Kidney capillary endothelial cell (primary cell): ENCODE measurements around the gene SLC33A1.
A peak's percentile ranks its signal among the peaks of the same experiment; 100 is the strongest.
"Not testable (repeated sequence)": the region's sequence is repeated elsewhere in the genome, so short reads cannot be mapped to it uniquely, and the experiment has no call there.

Experiments used
- DNase-seq: peaks from one replicate; pipeline ENCODE4 v3.0.0-alpha.2; 2018; ENCODE audit warnings: low spot score

Gene SLC33A1

DNA sequence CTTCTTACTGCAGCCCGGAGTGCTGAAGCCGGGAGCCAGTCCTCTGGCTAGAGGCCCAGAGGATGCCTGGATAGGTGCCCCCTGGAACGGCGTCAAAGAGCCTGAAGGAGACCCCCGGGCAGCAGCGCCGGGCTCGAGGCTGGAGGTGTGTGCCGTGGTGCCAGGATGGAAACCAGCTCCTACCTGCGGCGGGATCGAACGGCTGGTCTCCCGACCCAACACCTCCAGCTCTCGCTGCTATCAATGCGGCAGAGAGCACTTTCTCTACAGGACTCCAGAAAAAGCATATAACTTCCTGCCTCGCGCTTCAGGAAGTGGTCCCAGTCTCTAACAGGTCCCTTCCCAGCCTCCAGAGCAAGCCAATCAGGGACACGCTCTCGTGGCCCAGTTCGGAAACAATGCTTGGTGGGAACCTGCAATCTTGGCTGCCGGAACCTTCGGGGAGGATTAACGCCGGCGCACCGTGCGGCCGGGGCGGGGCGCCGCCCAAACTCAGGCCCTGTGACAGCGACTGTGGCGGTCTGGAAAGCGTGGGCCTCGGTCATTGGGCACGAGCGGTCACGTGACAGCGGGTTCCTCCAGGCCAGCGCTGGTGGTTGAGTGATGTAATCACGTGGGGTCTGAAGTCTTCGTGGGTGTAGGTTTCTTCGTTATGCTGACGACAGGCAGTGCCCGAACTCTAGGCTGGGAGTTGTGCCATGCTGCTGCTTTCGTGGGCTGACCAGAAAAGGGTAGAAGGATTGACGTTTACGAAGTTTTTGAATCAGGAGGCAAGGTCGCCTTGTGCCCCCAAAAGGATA lies at the start of gene SLC33A1:
TSS of gene SLC33A1 (minus strand) at position 287 of the 800 bp plus-strand sequence. CDS start 430 bp downstream, outside the sequence.
- peak; percentile 98 for DNase-seq

DNA sequence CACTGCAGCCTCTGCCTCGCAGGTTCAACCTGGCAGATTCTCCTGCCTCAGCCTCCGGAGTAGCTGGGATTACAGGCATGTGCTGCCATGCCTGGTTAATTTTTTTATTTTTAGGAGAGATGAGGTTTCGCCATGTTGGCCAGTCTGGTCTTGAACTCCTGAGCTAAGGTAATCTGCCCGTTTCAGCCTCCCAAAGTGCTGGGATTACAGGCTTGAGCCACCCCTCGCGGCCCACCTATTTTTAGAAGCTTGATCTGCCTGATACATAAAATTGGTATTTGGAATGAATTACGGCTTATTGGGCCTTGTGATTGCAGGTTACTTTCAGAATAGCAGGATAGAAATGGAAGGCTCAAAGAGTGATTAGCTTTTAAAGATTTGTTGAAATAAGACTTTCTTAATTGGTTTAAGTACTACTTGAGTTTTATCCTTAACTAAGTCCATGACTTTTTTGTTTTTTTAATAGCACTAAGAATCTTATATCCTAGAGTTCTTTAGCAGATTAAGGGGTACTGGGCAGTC lies 41.2 kb upstream of the SLC33A1 start:
- DNase-seq: no peak

DNA sequence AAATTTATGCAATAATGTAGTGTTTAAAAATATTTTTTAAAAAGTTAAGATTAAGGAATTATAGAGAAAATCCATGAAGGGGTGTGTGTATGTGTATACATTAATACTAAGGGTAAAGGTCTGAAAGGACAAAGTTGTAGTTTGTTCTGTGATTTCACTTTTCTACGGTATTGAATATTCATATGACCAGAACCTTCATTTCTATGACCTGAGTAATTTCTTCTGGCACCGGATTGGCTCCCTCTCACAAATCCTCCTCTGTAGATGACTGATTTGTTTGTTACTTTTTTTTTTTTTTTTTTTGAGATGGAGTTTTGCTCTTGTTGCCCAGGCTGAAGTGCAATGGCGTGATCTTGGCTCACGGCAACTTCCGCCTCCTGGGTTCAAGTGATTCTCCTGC lies 37.1 kb upstream of the SLC33A1 start:
- DNase-seq: no peak

DNA sequence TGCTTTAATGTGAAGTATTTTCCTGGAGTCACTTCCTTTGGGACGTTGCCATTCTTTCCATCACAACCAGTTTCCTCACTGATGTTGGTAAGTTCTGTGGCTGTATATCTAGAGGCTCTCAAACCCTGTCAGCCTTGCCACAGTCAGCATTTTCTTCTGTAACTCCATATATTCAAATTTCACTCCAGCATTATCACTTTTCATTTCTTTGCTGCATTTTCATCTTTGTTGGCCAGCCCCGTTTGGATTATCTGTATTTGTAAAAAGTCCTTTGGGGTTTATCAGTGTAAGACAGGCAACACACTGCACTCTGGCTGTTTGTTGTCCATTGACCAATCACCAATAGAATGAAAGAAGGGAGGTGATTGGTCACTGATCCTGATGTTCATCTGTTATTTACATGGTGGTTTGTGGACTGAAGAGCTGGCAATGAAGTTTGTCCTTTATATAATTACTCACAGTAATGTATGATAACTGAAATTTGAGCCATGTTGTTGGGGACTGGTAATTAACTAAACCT lies 36.5 kb upstream of the SLC33A1 start:
- peak; percentile 5 for DNase-seq

DNA sequence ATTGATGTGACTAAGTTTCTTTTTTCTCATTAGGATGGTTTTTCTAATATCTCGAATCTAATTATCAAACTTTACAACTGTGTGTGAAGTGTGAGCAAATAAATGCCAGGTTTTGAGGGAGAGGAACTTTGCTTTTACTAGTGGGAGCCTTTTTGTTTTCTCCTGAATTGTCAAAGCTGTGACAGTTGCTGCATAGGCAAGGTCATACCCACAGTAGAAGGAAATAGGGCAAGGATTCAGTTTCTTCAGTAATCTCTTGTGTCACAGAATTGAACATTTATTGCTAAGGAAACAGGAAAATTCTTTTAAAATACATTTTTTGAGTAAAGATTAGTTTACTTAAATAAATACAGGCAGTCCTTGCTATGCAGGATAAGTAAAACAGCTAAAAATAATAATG lies 35.7 kb upstream of the SLC33A1 start:
- no peak for DNase-seq

DNA sequence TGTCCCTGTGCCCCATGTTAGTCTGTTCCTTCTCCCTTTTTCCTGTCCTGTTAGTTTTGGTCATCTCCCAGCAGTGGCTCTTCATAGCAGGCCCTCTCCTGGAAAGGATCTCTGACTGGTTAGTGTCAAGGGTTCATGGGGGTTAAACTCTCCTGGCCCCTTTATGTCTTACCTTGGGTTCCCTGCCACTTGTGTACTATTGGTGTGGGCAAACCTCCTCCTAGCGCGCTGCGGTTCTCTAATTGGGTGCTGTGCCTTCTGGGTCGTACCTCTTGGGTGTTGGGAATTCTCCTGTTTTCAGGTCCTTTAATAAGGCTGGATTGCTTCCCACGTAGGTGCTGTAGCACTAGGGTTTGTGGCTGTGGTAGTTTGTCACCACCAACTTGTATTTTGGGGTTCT lies 35.0 kb upstream of the SLC33A1 start:
- no peak for DNase-seq

DNA sequence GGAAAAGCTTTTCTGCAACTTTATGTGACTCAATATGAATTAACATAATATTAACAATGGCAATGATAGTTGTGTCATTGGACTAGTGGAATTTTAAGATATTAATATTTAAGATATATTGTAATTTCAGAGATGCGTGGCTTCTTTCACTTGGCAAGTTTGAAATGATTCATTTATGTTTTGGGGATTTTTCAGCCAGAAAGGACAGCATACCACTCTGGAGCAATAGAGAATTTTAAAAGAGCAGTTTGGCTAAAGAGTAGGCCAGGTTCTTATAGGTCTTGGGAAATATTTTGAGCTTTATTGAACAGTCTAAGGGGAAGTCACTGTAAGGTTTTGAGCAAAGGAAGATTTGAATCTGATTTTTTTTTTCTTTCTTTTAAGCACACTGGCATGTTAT lies 32.7 kb upstream of the SLC33A1 start:
- no peak for DNase-seq

DNA sequence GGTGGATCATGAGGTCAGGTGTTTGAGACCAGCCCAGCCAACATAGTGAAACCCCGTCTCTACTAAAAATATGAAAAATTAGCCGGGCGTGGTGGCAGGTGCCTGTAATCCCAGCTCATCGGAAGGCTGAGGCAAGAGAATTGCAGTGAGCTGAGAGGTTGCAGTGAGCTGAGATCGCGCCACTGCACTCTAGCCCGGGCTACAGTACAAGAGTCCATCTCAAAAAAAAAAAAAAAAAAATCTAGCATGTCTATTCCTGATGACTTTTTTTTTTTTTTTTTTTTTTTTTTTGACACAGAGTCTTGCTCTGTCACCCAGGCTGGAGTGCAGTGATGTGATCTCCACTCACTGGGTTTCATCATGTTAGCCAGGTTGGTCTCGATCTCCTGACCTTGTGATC lies 32.1 kb upstream of the SLC33A1 start:
- not testable (repeated sequence) for DNase-seq

DNA sequence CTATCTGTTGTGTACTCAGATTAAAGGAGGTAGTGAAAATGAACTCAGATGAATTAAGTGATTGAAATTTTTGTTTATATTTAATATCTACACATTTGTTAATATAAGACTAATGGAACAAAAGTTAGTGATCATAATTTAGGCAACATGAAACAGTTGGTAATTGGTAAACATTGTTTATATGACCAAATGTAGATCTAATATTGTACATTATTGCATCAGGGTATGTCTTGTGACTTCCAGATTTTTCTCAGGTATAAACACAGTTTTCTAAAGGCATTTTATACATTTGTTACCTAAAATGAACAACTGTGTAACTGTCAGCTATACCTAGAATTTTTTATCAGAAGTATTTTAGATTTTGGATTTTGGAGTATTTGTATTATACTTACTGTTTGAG lies 31.1 kb upstream of the SLC33A1 start:
- DNase-seq: no peak

DNA sequence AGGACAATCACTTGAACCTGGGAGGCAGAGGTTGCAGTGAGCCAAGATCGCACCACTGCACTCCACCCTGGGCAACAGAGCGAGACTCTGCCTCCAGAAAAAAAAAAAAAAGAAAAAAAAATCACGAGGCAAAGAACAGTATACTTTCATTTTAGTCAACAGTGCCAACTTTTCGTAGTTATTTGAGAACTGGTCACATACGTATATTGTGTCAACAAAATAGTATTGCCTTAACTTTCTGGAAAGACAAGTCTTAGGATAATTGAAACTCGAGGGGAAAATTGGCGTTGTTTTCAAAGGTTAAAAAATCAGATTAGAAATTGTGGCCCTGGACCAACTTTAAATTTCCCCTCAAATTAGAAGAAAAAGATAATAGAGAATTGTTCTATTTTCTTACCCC lies 30.1 kb upstream of the SLC33A1 start:
- DNase-seq: no peak

DNA sequence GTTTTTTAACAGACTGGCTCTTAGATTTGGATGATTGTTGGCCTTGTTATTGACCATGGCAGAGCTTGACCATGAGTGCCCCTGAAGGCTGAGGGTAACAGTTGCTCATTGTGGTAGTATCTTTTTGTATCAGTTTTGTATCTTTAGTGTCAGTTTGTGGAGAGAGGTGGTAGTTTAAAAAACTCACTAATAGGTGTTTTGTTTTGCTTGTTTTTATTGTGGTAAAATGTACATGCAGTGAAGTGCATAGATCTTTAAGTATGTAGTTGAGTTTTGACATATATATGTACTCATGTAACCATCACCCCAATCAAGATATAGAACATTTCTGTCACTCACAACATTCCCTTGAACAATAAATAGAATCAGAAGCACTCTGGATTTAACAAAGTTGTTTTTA lies 26.1 kb upstream of the SLC33A1 start:
- DNase-seq: no peak

DNA sequence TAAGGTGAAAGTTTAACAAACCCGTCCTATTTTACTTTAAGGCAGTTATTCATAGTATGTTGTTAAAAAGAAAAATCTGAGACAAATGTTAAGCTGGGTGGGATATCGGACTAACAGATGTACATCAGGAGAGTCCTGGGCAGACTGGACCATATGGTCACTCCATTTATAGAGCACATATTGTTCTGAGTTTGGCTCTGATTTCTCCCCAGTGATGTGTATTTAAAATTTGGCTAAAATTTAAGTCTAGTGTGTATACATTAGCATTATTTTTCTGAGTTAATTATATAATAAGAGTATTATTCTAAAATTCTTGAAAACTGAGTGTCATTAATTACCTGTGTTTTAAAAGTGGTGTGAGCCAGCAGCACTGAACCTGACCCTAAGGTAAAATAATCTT lies 22.3 kb upstream of the SLC33A1 start:
- no peak for DNase-seq

DNA sequence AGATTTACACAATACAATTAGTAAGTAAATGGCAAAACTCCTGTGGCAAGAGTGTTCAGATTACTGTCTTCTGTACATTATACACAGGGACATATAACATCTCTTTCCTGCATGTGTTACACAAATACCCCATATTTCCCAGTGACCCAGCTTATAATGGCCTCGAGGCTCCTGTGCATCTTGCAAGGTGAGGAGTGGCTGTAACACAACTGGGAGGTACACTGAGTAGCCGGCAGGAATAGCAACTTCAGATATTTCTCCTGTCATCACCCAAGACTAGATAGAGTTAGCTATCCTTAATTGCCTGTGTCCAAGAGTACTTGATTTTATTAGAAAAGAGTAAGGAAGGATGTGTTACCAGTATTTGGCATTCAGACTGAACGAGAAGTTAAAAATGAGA lies 21.8 kb upstream of the SLC33A1 start:
- no peak for DNase-seq

DNA sequence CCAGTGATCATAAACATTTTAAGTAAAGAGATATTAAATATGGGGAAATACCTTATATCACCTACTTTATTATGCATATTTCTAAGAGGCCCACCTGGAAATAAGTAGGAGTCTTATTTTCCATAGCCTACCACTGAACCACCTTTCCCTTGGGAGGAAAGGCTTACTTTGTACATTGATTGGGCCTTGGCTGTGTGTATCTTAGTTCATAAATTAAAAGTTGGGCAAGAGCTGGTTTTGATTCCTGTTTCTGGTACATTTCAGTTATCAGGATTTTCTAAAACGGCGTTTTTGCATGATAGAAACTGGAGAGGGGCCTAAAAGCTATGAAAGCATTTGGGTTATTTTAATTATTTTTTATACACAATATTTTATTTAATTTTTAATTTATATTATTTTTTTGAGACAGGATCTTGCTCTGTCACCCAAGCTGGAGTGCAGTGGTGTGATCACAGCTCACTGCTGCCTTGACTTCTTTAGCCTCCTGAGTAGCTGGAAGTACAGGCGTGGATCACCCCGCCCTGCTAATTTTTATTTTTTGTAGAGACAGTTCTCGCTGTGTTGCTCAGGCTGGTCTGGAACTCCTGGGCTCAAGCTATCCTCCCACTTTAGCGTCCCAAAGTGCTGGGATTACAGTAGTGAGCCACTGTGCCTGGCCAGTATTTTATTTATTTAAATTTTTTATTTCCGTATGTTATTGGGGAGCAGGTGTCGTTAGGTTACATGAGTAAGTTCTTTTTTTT lies 18.8 kb upstream of the SLC33A1 start:
- DNase-seq: no peak

DNA sequence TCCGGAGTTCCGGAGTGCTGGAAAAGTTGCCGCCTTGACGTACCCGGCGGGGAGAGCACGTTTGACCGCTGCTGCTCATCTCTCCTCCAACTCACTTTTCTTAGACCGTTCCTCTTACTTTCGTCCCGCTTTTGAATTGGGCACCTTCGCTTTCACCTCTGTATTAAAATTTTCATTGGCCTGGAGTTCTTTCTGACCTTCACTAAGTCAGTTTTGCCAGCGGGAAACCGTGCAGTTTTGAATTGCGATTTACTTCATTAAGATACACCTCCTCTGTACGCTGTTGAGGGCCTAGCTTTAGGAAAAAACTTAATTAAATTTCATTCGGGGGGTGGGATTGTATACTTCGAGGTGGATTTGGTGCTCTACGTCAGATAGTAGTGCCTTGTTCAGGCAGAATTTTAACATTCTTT lies 17.5 kb upstream of the SLC33A1 start:
- no peak for DNase-seq

DNA sequence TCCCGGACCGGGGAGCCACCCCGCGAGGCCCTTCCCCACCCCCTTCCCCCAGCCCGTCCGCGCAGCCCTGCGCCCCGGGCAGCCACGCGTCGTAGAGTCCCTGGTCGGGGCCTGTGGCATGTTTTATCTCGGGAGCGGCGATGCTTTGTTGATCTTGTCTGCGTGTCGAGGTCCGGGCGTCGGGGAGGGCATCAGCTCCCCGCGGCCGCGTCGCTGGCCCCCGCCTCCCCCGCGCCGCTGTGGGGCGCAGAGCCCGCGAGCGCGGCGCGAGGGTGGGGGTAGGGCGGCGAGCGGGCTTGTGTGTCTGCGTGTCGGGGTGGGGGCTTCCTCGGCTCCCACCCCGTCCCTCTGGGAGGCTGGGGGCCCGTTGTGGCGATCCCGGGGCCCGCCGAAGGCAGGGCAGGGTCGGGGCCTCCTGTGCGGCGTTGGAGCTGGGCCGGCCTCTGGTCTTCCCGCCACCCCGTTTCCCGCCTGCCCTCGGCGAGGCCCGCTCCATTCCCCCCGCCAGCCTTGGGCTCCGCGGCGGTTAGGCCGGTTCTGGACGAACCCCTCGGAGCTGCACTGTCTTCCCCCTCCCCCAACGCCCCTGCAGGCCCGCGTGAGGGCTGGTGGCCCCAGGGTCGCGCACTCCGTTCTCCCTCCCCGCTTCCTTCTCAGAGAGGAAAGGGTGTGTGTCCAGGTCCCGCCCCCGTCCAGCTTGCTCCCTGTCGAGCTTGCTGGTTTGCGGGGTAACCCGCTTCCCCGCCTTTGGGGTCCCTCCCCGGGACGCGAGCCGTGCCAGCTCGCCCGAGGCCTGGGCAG lies 16.9 kb upstream of the SLC33A1 start:
- no peak for DNase-seq

DNA sequence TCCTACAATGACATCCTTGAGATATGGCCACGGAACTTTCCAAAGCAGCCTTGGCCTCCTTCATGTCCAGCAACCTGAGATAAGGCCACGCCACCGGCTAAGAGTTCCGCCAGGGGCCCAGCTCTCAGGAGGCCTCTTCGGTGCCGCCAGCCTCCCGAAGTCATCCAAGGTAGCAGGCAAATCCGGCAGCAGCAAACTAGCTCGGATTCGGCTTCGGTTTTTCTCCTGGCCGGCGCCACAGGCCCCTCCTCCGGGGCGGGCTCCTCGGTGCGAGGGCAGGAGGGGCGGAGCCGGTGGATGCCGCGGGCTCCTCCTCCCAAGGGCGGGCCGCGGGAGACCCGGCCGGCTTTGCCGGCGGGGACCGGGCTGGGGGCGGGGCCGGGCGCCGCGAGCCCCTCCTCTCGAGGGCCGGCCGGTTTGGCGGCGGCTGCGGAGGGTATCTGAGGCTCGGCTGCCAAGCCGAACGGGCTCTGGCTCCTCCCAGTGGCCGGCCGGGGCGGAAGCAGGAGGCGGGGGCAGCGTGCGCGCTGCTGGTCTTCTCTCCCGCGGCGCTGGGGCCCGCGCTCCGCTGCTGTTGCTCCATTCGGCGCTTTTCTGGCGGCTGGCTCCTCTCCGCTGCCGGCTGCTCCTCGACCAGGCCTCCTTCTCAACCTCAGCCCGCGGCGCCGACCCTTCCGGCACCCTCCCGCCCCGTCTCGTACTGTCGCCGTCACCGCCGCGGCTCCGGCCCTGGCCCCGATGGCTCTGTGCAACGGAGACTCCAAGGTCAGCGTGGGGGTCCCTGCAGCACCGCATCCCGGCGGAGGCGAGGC lies 16.1 kb upstream of the SLC33A1 start, which contains the start of gene GMPS:
TSS of gene GMPS (plus strand) at position 518 of the 812 bp plus-strand sequence. CDS start at position 739, 221 bp downstream.
- peak; percentile 86 for DNase-seq

DNA sequence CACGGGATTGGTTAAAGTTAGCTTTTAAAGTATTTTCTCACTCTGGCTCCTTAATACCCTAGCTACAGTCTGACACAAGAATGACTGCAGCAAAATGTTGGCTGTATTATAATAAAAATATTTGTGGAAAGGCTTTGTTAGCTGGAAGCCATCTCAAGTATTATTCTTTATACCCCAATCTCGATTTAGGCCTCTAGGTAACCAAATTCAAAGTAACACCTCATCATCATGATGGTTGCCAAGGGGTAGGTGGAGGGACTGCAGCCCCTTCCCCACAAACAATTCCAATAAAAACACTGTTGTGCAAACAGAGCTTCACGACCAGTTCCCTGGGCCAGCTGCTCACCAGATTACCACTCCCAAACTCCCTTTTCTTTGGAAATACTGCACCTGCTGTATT lies 15.5 kb upstream of the SLC33A1 start:
- no peak for DNase-seq

DNA sequence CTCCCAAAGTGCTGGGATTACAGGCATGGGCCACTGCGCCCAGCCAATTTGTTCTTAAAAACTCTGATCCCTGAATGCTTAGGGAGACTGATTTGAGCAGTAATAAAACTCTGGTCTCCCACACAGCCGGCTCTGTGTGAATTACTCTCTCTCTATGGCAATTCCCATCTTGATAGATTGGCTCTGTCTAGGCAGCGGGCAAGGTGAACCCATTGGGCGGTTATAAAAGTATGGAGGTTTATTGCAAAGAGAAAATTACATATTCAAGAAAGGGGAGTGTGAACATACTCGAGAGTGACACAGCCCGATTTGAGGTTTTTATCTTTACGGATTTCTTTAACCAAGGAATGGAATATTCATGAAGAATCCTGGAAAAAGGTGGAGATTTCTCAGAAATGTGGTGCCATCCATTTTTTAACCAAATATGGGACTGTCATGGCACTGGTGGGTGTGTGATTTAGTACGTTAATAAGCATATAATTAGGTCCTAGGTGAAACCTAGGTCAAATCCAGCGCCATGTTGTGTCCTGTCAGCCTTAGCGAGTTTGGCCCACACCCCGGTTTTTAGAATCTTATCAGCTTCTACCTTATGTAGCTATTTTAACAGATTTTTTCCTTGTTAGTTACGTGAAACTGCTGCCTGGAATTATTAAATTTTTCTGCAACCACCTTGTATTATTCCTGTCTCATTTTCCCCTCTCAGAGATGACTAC lies 9.0 kb upstream of the SLC33A1 start:
- DNase-seq: no peak

DNA sequence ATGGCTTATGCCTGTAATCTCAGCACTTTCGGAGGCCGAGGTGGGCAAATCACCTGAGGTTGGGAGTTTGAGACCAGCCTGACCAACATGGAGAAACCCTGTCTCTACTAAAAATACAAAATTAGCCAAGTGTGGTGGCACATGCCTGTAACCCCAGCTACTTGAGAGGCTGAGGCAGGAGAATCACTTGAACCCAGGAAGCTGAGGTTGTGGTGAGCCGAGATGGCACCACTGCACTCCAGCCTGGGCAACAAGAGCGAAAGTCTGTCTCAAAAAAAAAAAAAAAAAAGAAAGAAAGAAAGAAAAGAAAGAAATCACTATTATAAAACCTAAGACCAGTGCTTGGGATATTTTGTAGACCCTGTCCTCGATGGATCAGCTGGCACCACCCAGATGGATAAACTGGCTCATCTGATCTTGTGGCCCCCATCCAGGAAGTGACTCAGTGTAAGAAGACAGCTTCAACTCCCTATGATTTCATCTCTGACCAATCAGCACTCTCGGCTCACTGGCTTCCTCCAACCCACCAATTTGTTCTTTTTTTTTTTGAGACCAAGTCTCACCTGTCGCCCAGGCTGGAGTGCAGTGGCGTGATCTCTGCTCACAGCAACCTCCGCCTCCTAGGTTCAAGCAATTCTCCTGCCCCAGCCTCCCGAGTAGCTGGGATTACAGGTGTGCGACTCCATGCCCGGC lies 8.2 kb upstream of the SLC33A1 start:
- peak; percentile 21 for DNase-seq
